Esophagus squamous epithelium (tissue), 4 donors: ENCODE results near the gene MTHFSD.

Experiments used
- CTCF ChIP-seq, 6 experiments: fragments of 450-650 bp in 4 of 6; fragments of 200-600 bp in 2 of 6; sonication (generic) in 2 of 6; IDR thresholded peaks; one replicate each; pipeline ENCODE4 v1.5.1; 2016 to 2019; ENCODE audit warnings: antibody characterized with exemption in 6 of 6, mild to moderate bottlenecking in 4 of 6, moderate library complexity in 4 of 6
- POLR2A ChIP-seq, 4 donors: fragments of 450-650 bp; IDR thresholded peaks; one replicate each; pipeline ENCODE4 v1.6.1; 2017; ENCODE audit warnings: antibody characterized with exemption in 4 of 4, mild to moderate bottlenecking in 4 of 4, moderate library complexity in 3 of 4

GRCh38 chr16:86498155-86498670 is 56.8 kb downstream of the MTHFSD start:
- TF ChIP-seq CTCF (IDR thresholded peaks at IDR 0.05) (peak in 1 of 6 experiments; percentile 18), POLR2A (IDR thresholded peaks at IDR 0.05) (no peak)
